ENCODE measurements around the gene ANKRD55. TPM values are rescaled to one million over a fixed set of nuclear protein-coding genes. Genes with fewer than 3 reads are reported as not detected.

ANKRD55 gene
- total and polyA plus RNA-seq, 2 donors (not counting 3 experiments of a cell fraction or from before 2014, with no cell fraction given): 1.4 to 2.1 TPM

DNA sequence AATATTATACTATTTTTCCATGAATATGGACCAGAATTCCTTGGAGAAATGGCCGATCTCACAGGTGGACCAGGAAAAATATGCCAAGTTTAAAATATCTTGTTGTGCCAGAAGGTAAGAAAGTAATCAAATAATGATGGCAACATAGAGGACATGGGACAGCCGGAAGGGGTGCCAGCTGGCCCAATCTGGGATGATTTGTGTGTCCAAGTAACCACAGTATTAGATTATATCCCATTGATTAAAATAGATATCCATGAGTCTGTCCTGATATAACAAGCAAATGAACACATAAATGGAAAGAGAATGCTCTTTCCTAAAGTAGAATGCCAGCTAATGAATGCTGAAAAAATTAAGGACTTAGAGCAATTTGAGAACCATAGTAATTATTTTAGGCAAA is 39.6 kb upstream of the ANKRD55 start:
- BruUV-seq (replicated peaks): no TSS peak
- no peaks in the 10 kb centered on the region for H3K9me3 ChIP-seq (replicated peaks; ENCODE audit: control insufficient read depth, insufficient read depth, low read length)
- FAIRE-seq (no peak), DNase-seq (ENCODE audit: low read depth, low spot score) (no peak)
- H3K9me1 ChIP-seq (replicated peaks; ENCODE audit: control insufficient read depth, extremely low read depth, insufficient read depth, low read length): no peaks in the 10 kb centered on the region
- peaks cover 6% of the 10 kb centered on the region for H3K4me1 ChIP-seq (ENCODE audit: control insufficient read depth, extremely low read depth, insufficient read depth, low read length)
- H3K36me3 ChIP-seq (ENCODE audit: control insufficient read depth in 2 of 2, extremely low read depth in 1 of 2, insufficient read depth in 2 of 2, low read length in 2 of 2): no peaks in the 10 kb centered on the region
- H4K20me1 ChIP-seq (replicated peaks; ENCODE audit: control insufficient read depth, extremely low read depth, insufficient read depth, low read length): no peaks in the 10 kb centered on the region
- no peak overlapping the region for H3K4me2 ChIP-seq (ENCODE audit: insufficient read depth, low read length)
- H3K79me2 ChIP-seq (ENCODE audit: control insufficient read depth, insufficient read depth, low read length): no peaks in the 10 kb centered on the region
- no peak overlapping the region for H3K27ac ChIP-seq (ENCODE audit: insufficient read depth, low read depth, low read length)
- CTCF ChIA-PET: interaction anchor here (0.8 to 5.8 kb wide), 7 partner anchors 31 to 1005 kb away, joined by 3 to 277 read pairs (median 4); no protein-coding TSS in a partner anchor
- no peak overlapping the region for H3K9ac ChIP-seq (replicated peaks; ENCODE audit: extremely low read depth, insufficient read depth, low read length)
- no peak overlapping the region for H2AFZ ChIP-seq (ENCODE audit: low read depth, low read length)
- no peaks in the 10 kb centered on the region for H3K27me3 ChIP-seq (ENCODE audit: control insufficient read depth in 2 of 2, insufficient read depth in 2 of 2, low read length in 2 of 2)
- TF ChIP-seq FOS (IDR thresholded peaks at IDR 0.05; ENCODE audit: borderline replicate concordance, insufficient read depth, low read length): no peak
- TF ChIP-seq POLR2AphosphoS5 (IDR thresholded peaks at IDR 0.05; ENCODE audit: insufficient read depth, low read depth, low read length): no peak
- TF ChIP-seq, protein P1, sequence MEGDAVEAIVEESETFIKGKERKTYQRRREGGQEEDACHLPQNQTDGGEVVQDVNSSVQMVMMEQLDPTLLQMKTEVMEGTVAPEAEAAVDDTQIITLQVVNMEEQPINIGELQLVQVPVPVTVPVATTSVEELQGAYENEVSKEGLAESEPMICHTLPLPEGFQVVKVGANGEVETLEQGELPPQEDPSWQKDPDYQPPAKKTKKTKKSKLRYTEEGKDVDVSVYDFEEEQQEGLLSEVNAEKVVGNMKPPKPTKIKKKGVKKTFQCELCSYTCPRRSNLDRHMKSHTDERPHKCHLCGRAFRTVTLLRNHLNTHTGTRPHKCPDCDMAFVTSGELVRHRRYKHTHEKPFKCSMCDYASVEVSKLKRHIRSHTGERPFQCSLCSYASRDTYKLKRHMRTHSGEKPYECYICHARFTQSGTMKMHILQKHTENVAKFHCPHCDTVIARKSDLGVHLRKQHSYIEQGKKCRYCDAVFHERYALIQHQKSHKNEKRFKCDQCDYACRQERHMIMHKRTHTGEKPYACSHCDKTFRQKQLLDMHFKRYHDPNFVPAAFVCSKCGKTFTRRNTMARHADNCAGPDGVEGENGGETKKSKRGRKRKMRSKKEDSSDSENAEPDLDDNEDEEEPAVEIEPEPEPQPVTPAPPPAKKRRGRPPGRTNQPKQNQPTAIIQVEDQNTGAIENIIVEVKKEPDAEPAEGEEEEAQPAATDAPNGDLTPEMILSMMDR (IDR thresholded peaks at IDR 0.05; ENCODE audit: extremely low read depth in 1 of 2, insufficient read depth in 1 of 2, low read depth in 1 of 2, low read length in 2 of 2): no peak
- TF ChIP-seq POLR2A (IDR thresholded peaks at IDR 0.05; ENCODE audit: low read depth, low read length): no peak
- TF ChIP-seq, protein P2, sequence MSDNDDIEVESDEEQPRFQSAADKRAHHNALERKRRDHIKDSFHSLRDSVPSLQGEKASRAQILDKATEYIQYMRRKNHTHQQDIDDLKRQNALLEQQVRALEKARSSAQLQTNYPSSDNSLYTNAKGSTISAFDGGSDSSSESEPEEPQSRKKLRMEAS (IDR thresholded peaks at IDR 0.05; ENCODE audit: insufficient read depth, insufficient read length): no peak
- TF ChIP-seq JUN (IDR thresholded peaks at IDR 0.05; ENCODE audit: borderline replicate concordance, insufficient read depth, insufficient read length, low read depth): no peak
- TF ChIP-seq MYC (IDR thresholded peaks at IDR 0.05; ENCODE audit: low read depth, low read length): no peak
- TF ChIP-seq EZH2 (IDR thresholded peaks at IDR 0.05; ENCODE audit: borderline replicate concordance, low read depth, low read length, severe bottlenecking): no peak
- no peak for TF ChIP-seq GATA2 (IDR thresholded peaks at IDR 0.05; ENCODE audit: insufficient read depth, insufficient read length, low read depth, low read length)
- dilution Hi-C loops (cut with MboI; ENCODE audit: extremely low pct_ligation_motif_present, low sequenced_read_pairs) (no loop called here), intact Hi-C loops (cut with micrococcal nuclease) (loop anchor here (5.0 to 10.0 kb wide), 2 partner anchors 312 to 365 kb away; no protein-coding TSS in a partner anchor)
- POLR2A ChIA-PET: no interaction called here
- no peak overlapping the region for H3K4me3 ChIP-seq (replicated peaks in 1 of 3; ENCODE audit: insufficient read depth in 1 of 3, low read depth in 1 of 3, low read length in 3 of 3)

All from endothelial cell of umbilical vein (primary cell).